Thymus (tissue), 2 donors: ENCODE results near the gene MAP10. TPM values are rescaled to one million over a fixed set of nuclear protein-coding genes. Genes with fewer than 3 reads are reported as not detected.

Experiments used
- polyA plus RNA-seq: library from polyadenylated mRNA; stranded (reverse); fragments of 200-250 nt; gene quantifications from one replicate; pipeline ENCODE4 v1.2.3, GENCODE V29; 2013
- total RNA-seq: library from RNA; stranded (reverse); fragments of 120-200 nt; gene quantifications from one replicate; pipeline ENCODE4 v1.2.4, GENCODE V29; 2013
- donor health status: healthy.

Gene MAP10
- total and polyA plus RNA-seq, 2 donors, result 5.6 to 8.6 TPM

Other genes with a start within 250 kb of the MAP10 start
- 3.2 TPM for gene SIPA1L2, start 175.3 kb upstream of the MAP10 start, total RNA-seq
- 6.4 TPM for gene SIPA1L2, start 175.3 kb upstream of the MAP10 start, polyA plus RNA-seq
- gene NTPCR, start 145.2 kb downstream of the MAP10 start, total RNA-seq, result 53.7 TPM
- 50.8 TPM for gene NTPCR, start 145.2 kb downstream of the MAP10 start, polyA plus RNA-seq